DND-41 (cell line): Measurements from ENCODE around the gene ACRV1.

Experiments
- EZH2 ChIP-seq: IDR thresholded peaks from 3 replicates; pipeline ENCODE4 v1.6.1; 2012; ENCODE audit warnings: borderline replicate concordance, low read depth, mild to moderate bottlenecking, moderate library complexity, low read length, inconsistent platforms; ENCODE audit not compliant: severe bottlenecking
- TF ChIP-seq, protein P1 (sequence below): IDR thresholded peaks from 2 replicates; pipeline ENCODE4 v1.5.1; 2012; ENCODE audit warnings: borderline replicate concordance, low read length, moderate library complexity, mild to moderate bottlenecking; ENCODE audit not compliant: poor library complexity, severe bottlenecking; ENCODE audit errors: extremely low read depth

- TF ChIP-seq, protein P1, sequence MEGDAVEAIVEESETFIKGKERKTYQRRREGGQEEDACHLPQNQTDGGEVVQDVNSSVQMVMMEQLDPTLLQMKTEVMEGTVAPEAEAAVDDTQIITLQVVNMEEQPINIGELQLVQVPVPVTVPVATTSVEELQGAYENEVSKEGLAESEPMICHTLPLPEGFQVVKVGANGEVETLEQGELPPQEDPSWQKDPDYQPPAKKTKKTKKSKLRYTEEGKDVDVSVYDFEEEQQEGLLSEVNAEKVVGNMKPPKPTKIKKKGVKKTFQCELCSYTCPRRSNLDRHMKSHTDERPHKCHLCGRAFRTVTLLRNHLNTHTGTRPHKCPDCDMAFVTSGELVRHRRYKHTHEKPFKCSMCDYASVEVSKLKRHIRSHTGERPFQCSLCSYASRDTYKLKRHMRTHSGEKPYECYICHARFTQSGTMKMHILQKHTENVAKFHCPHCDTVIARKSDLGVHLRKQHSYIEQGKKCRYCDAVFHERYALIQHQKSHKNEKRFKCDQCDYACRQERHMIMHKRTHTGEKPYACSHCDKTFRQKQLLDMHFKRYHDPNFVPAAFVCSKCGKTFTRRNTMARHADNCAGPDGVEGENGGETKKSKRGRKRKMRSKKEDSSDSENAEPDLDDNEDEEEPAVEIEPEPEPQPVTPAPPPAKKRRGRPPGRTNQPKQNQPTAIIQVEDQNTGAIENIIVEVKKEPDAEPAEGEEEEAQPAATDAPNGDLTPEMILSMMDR, result no peak
- no peak for TF ChIP-seq EZH2
Measured at GRCh38 chr11:125649465-125650166, 31.0 kb downstream of the ACRV1 start.
